Testis (tissue), 2 donors: ENCODE results near the gene C3.

Experiments
- CTCF ChIP-seq, 3 experiments: fragments of 450-650 bp in 2 of 3; fragments of 200-600 bp in 1 of 3; sonication (generic) in 1 of 3; IDR thresholded peaks; one replicate each; pipeline ENCODE4 v1.5.1; 2016 to 2019; ENCODE audit warnings: antibody characterized with exemption in 3 of 3, mild to moderate bottlenecking in 2 of 3, moderate library complexity in 1 of 3
- POLR2A ChIP-seq: fragments of 450-650 bp; IDR thresholded peaks from one replicate; pipeline ENCODE4 v1.6.1; 2017; ENCODE audit warnings: antibody characterized with exemption, mild to moderate bottlenecking, moderate library complexity

- TF ChIP-seq CTCF (IDR thresholded peaks at IDR 0.05) = no peak
- no peak for TF ChIP-seq POLR2A
Observed at GRCh38 chr19:6721138-6721474, 656 bp upstream of the C3 start.
